Measurements from ENCODE around the gene TFIP11. TPM values are rescaled to one million over a fixed set of nuclear protein-coding genes. Genes with fewer than 3 reads are reported as not detected.

The TFIP11 gene
- total and polyA plus RNA-seq, 10 of the 15 experiments (the other 5 are each of a cell fraction or from before 2014, with no cell fraction given) = 14.2 to 43.3 (median 31.9) TPM

- Histone ChIP-seq H3K79me2 (ENCODE audit: control insufficient read depth, insufficient read depth, low read length) (peaks cover 1% of the 10 kb centered on the region), H3K4me1 (ENCODE audit: control insufficient read depth, insufficient read depth, low read length) (no peaks in the 10 kb centered on the region), H3K9ac (ENCODE audit: control insufficient read depth, insufficient read depth, low read length) (no peak overlapping the region), H4K20me1 (ENCODE audit: control insufficient read depth, insufficient read depth) (no peaks in the 10 kb centered on the region), H3K4me2 (ENCODE audit: control insufficient read depth, insufficient read depth) (no peak overlapping the region), H3K36me3 (ENCODE audit: control insufficient read depth in 2 of 2, insufficient read depth in 2 of 2, low read length in 1 of 2) (peaks cover 3 to 7% of the 10 kb centered on the region in 2 experiments; a peak in 3 of 4 replicates), H3K4me3 (no peak overlapping the region), H3K27me3 (replicated peaks in 1 of 2; ENCODE audit: control insufficient read depth in 2 of 2, insufficient read depth in 2 of 2, low read length in 1 of 2) (no peaks in the 10 kb centered on the region), H3K27ac (ENCODE audit: control insufficient read depth, insufficient read depth) (no peak overlapping the region), H3K9me3 (replicated peaks; ENCODE audit: control insufficient read depth, insufficient read depth, low read length) (no peaks in the 10 kb centered on the region), H2AFZ (ENCODE audit: control insufficient read depth, low read depth, low read length) (no peak overlapping the region)
- ChIA-PET SMC1A (ENCODE audit: uncharacterized antibody, unreplicated experiment) (no interaction called here), POLR2A (no interaction called here), CTCF (interaction anchor here (1.3 to 1.6 kb wide), 2 partner anchors 10 to 14 kb away, joined by 4 to 5 read pairs; no protein-coding TSS in a partner anchor), RAD21 (ENCODE audit: unreplicated experiment) (no interaction called here)
- BruUV-seq (replicated peaks) = no TSS peak
- 94% methylated on average over 8 of the region's 8 CpGs for WGBS (ENCODE audit: insufficient coverage, insufficient replicate concordance, low lambda C conversion rate, missing lambda C conversion rate)
- TF ChIP-seq USF2 (IDR thresholded peaks at IDR 0.05; ENCODE audit: borderline replicate concordance, low read depth, low read length) (no peak), ZZZ3 (IDR thresholded peaks at IDR 0.05; ENCODE audit: control insufficient read depth, insufficient read length, low read depth) (no peak), SP1 (IDR thresholded peaks at IDR 0.05; ENCODE audit: low read depth, low read length) (no peak), BRCA1 (IDR thresholded peaks at IDR 0.05; ENCODE audit: low read depth, low read length) (no peak), TBL1XR1 (IDR thresholded peaks at IDR 0.05; ENCODE audit: low read depth, low read length) (no peak)
- TF ChIP-seq, protein P1, sequence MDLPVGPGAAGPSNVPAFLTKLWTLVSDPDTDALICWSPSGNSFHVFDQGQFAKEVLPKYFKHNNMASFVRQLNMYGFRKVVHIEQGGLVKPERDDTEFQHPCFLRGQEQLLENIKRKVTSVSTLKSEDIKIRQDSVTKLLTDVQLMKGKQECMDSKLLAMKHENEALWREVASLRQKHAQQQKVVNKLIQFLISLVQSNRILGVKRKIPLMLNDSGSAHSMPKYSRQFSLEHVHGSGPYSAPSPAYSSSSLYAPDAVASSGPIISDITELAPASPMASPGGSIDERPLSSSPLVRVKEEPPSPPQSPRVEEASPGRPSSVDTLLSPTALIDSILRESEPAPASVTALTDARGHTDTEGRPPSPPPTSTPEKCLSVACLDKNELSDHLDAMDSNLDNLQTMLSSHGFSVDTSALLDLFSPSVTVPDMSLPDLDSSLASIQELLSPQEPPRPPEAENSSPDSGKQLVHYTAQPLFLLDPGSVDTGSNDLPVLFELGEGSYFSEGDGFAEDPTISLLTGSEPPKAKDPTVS (IDR thresholded peaks at IDR 0.05; ENCODE audit: low read depth, low read length) = no peak
- DNase-seq (ENCODE audit: low read depth, low spot score) = no peak
- no peak for ATAC-seq
- intact Hi-C loops (cut with micrococcal nuclease; ENCODE audit: unreplicated experiment) (no loop called here), in situ Hi-C loops (cut with MboI) (no loop called here)
- no peak for FAIRE-seq
These were observed 67.5 kb downstream of the TFIP11 start for GRCh38 chr22:26444777-26445176.

Measured in GM12878 (cell line).